NCI-H1048 (cell line): ENCODE data around the gene NUMA1.

ENCODE experiments used
- DNase-seq: peaks from one replicate; lab custom pipeline; 2025; lab: John Stamatoyannopoulos, UW

NUMA1 gene

DNA sequence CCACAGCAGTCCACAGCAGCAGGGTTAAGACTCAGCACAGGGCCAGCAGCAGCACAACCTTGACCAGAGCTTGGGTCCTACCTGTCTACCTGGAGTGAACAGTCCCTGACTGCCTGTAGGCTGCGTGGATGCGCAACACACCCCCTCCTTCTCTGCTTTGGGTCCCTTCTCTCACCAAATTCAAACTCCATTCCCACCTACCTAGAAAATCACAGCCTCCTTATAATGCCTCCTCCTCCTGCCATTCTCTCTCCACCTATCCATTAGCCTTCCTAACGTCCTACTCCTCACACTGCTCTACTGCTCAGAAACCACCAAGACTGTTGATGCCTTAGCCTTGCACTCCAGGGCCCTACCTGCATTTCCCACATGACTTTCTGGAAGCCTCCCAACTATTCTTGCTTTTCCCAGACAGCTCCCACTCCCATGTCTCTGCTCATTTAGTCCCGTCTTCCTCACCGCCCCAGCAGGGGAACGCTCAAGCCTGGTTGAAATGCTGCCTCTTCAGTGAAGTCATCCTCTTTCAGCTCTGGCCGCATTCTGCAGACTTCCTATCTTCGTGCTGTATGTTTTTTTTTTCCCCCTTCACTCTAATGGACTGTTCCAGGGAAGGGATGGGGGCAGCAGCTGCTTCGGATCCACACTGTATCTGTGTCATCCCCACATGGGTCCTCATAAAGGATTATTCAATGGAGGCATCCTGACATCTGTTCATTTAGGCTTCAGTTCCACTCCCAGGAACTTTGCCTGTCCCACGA lies 78.3 kb downstream of the NUMA1 start:
- DNase-seq: no peak

DNA sequence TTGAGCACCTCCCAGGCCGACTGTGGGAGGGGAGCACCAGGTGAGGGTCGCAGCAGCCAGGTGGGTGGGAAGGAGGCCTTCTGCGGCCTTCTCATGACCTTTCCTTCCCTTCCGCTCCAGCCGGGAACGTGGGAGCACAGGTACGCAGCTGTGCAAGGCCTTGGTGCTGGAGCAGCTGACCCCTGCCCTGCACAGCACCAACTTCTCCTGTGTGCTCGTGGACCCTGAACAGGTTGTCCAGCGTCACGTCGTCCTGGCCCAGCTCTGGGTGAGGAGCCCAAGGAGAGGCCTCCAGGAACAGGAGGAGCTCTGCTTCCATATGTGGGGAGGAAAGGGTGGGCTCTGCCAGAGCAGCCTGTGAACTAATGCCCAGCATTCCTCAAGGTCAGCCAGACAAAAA lies 79.1 kb downstream of the NUMA1 start:
- no peak for DNase-seq

- DNase-seq: no peak
Observed at GRCh38 chr11:72000202-72000867, 80.0 kb downstream of the NUMA1 start.

DNA sequence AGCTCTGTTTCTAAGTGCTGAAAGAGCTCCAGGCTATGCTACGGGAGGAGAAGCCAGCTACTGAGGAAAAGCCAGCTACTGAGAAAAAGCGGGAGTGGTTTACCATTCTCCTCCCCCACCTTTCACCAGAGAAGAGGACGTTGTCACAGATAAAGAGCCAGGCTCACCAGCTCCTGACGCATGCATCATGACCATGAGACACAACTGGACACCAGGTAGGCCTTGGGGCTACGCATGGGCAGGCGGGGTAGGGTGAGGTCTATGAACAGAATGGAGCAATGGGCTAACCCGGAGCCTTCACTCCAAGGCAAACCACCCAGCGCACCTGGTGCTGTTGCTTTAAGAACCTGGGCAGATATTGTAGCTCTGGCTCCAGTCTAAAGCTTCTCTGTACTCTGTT lies 80.5 kb downstream of the NUMA1 start:
- DNase-seq: no peak

DNA sequence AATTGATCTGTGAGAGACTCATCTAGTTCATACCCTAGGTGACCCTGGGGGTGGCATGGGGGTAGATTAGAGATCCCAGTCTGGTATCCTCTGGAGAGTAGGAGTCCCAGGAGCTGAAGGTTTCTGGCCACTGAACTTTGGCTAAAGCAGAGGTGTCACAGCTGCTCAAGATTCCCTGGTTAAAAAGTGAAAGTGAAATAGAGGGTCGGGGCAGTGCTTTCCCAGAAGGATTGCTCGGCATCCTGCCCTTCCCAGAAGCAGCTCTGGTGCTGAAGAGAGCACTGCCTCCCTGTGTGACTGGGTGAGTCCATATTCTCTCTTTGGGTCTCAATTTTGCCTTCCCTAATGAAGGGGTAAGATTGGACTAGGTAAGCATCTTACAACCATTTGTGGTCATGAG lies 81.0 kb downstream of the NUMA1 start:
- DNase-seq: no peak

- no peak for DNase-seq
Observed at GRCh38 chr11:71998649-71999310, 81.6 kb downstream of the NUMA1 start, which contains the start of gene IL18BP. Gene IL18BP, plus strand, starts transcription at chr11:71998909. Its CDS starts 1,076 bp downstream, at chr11:71999985.

GRCh38 chr11:71998061-71998460 lies 82.3 kb downstream of the NUMA1 start:
- DNase-seq: no peak

DNA sequence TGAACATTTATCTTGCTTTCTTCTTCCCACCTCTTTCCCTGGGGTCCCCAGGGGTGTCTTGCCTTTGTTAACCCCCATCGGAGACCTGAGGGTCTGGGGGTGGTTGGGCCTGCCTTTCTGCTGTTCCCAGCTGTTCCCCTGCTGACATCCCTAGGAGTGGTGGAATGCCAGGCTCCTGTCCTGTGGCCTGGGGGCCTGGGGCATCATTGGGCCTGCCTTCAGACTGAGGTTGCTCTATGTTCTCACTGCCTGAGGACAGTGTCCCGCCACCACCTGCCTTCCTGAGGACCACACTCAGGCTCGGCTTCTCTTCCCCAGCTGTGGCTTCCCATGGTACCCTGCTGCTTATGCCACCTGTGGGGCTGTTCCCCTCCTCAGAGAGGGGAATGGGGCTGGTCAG lies 82.7 kb downstream of the NUMA1 start:
- no peak for DNase-seq

DNA sequence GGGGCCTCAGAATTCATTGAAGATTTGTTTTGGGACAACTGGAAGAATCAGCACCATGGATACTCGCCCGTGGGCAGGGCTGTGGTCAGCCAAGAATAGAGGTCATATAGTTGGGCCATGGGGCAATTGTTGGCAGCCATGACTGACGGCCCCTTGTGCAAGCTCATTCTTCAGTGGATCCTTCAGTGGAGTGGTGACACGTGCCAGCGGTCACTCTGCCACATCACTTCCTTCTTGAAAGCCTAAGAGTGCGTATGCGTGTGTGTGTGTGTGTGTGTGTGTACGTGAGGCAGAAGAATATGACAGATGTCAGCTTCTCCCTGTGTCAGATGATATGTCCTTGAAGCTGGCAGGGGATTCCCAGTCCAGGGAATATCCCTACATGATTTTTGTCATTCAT lies 83.4 kb downstream of the NUMA1 start:
- DNase-seq: no peak

- no peak for DNase-seq
Observed at GRCh38 chr11:71996517-71996916, 83.8 kb downstream of the NUMA1 start.

DNA sequence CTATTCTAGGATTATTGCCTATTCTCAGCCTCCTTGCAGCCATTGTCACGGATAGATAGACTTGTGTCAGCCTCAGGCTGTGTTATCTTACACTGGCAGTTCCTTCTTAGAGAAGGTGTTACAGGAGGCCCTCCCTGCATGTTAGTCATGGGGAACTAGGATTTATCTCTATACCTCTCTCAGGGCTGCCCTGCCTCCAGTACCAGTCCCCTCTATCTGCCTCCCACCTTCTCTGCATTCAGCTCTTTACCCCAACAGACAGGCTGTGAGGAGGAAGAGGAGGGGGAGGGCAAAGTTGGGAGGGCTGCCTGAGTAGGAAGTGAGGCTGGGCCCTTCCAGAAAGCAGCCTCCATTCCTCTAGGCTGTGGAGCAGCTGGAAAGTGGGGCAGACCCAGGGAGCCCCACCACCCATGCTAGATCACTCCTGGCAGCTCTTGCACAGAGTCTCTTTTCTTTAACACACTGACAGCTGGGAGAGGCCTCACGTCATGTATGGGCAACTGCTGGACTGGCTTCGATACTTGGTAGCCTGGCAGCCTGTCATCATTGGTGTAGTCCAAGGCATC lies 84.5 kb downstream of the NUMA1 start:
- no peak for DNase-seq

GRCh38 chr11:71994786-71995185 lies 85.6 kb downstream of the NUMA1 start:
- no peak for DNase-seq

- no peak for DNase-seq
Observed at GRCh38 chr11:71992136-71992730, 88.1 kb downstream of the NUMA1 start.

DNA sequence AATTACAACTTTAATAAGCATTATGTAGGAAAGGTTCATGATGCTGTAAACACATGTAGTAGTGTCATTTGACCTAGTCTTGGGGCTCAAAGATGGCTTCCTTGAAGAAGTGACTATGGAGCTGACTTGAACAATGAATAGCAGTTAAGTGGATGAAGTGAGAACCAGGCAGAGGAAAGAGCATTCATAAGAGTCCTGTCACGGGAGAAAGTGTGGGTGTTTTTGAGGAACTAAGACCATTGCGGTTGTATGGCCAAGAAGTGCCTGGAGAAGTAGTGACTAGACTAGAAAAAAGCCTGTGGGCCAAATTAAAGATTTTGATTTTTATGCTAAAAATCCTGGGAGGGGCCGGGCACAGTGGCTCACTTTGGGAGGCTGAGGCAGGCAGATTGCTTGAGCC lies 88.8 kb downstream of the NUMA1 start:
- no peak for DNase-seq

DNA sequence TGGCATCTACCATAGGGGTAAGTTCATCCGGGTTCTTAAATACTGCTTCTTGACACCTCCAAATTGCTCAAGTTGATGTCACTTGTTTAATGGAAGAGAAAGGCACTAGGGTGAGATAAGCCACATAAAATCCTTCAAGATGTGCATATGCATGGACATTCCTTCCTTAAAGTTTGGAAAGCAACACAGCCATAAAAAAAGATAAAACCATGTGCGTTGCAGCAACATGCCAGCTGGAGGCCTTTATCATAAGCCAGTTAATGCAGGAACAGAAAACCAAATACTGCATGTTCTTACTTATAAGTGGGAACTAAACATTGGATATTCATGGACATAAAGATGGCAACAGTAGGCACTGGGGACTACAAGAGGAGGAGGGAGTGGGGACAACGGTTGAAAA lies 89.6 kb downstream of the NUMA1 start:
- DNase-seq: no peak

GRCh38 chr11:71988050-71988449 lies 92.3 kb downstream of the NUMA1 start:
- no peak for DNase-seq

DNA sequence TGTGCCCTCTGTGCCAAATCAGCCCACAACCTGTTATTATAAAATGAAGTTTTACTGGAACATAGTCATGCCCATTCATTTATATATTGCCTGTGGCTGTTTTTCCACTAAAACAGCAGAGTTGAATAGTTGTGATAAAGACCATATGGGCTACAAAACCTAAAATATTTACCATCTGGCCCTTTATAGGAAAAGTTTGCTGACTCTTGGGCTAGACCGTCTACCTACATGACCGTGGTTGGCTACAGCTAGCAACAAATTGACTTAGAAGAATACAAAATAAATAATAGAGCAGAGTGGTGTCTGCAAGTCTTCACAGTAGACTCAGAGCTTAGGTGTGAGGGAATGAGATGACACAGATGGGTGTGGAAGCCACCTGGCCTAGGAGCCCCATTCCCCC lies 92.8 kb downstream of the NUMA1 start:
- no peak for DNase-seq

DNA sequence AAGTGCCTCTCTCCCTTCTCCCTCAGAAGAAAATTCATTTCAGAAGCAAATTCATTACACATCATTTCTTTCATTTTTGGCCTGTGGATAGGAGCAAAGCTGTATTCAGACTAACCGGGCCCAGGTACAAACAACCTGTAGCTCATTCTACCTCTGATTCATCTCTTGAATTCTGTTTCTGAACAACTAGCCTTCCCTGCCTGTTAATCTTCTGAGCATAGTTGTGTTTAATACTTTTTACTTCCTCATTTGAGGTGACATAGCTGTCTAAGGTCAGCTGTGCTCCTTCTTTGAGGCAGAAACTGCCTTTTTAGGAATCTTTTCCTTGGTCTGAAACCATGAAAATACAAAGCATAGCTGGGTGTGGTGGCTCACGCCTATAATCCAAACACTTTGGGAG lies 94.2 kb downstream of the NUMA1 start:
- no peak for DNase-seq

DNA sequence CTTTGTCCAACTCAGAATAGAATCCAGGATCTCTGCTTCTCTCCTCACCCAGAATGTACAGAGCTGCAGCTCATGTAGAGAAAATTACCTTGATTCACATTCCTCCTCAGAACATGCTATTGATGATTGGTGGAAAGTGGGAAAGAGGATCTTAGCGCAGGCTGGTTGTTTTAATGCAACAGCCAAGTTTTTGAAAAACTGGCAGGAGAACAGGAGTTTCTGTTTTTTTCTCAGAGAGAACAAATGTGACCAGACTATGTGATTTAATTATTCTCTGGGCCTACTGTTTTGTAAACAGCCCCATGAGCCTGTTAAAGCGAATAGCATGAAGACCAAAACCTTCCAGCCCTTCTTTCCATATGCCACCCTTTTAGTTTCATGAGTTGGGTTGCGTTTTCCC lies 100.7 kb downstream of the NUMA1 start:
- DNase-seq: no peak

DNA sequence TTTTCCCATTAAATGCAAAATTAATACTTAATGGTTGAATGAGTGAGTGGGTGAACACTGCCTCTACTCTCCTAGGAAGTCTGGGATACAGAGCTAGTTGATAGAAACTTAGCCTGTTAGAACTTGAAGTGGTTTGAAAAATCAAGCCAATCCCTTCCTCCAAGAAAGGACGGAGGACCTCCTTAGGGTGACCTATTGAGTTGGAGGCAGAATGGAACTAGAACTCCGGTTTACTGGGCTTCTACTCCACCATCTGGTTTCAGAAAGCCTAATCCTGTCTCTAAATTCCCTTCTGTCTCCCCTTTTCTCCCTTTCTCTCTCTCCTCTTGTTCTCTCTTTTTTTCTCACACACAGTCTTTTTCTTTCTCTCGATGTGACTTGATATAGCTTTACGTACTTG lies 101.2 kb downstream of the NUMA1 start:
- DNase-seq: no peak

DNA sequence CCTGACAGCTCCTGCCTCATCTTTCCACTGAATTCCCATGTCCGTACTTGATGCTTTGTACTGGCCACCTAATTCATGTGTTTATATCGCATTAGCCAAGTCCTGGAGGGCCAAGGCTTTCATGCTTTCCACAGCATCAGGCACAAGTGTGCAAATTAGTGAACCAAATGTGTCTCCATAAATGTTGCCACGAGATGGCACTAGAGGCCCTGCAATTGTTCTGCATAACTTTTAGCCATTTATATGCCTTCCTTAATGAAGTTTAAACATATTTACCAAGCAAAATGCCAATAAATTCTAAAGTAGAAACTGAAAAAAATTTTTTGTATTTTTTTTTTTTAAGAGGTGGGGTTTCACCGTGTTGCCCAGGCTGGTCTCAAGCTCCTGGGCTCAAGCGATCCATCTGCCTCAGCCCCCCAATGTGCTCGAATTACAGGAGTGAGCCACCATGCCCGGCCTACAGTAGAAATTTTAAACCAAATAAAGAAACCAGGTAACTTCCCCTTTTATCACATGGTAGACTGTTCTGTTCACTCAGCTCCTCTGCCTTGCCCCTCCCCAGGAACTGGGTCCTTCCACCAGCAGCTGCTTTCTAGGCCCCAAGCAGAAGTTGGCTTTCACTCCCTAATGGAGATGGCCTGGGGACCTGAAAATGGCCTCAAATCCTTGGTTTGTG lies 102.5 kb downstream of the NUMA1 start:
- peak; percentile 18 for DNase-seq

DNA sequence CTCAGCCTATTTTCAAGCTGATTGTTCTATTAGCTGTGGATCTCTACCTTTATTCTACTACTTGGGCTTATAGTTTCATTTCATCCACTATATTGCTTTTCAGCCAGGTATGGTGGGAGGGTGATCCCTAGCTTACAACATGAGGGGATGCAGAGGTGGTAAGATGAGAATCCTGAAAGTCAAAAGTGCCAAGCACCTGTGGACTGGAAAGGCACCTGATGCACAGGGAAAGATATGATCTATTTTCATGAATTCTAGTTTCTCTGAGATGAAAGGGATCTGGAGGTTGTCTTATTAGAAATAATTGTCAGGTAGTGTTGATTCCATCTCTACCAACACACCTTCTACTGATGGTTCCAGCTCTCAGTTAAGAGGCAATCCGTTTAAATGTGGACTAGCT lies 103.3 kb downstream of the NUMA1 start:
- no peak for DNase-seq
